HepG2 (cell line): ENCODE measurements around the gene PSD4. TPM values are rescaled to one million over a fixed set of nuclear protein-coding genes. Genes with fewer than 3 reads are reported as not detected.
A peak's percentile ranks its signal among the peaks of the same experiment; 100 is the strongest.

ENCODE experiments used
- ATAC-seq: fragments of 200-7000 bp; cut with Tn5 transposase; 3 replicates; pipeline ENCODE4 v1.9.1; 2020; ENCODE audit warnings: mild to moderate bottlenecking, moderate library complexity
- BruUV-seq: library from RNA; stranded (reverse); fragments of 400-500 nt; replicated peaks from 2 replicates; lab custom pipeline; 2021; lab: Mats Ljungman, UMichigan
- CTCF ChIA-PET: fragments of 300-600 bp; formaldehyde crosslinking; extraction: SDS; loops from one replicate; lab custom pipeline; 2021; ENCODE audit warnings: low total read pairs, inconsistent platforms, low intra/inter-chr PET ratio; lab: Yijun Ruan, JAX
- POLR2A ChIA-PET: fragments of 350-600 bp; sonication (Branson Sonifier 250); formaldehyde crosslinking; loops from one replicate; lab custom pipeline; 2020; ENCODE audit warnings: antibody characterized with exemption, inconsistent platforms; lab: Yijun Ruan, JAX
- DNase-seq: peaks from one replicate; pipeline ENCODE4 v3.0.0-alpha.2; 2015; ENCODE audit warnings: low spot score
- FAIRE-seq: peaks from 3 replicates; lab custom pipeline; 2011; peaks lifted over from hg19 to GRCh38; lab: Jason Lieb, UNC
- H2AFZ ChIP-seq: one replicate; pipeline ENCODE4 v1.6.1; 2011; ENCODE audit warnings: low read length, inconsistent platforms
- H3K27ac ChIP-seq: fragments of 300-600 bp; 3 replicates; pipeline ENCODE4 v1.8.0; 2011; ENCODE audit warnings: mixed run types, mild to moderate bottlenecking, mixed read lengths, low read length, inconsistent platforms; ENCODE audit not compliant: insufficient read depth; ENCODE audit errors: extremely low read length
- H3K27me3 ChIP-seq, 2 experiments: fragments of 200-600 bp in 1 of 2; 2 replicates in 1 of 2; 3 replicates in 1 of 2; pipeline versions ENCODE4 v1.6.0 to v1.8.0; 2011; ENCODE audit warnings: low read length in 2 of 2, mild to moderate bottlenecking in 2 of 2, moderate library complexity in 2 of 2, inconsistent platforms in 1 of 2; ENCODE audit not compliant: insufficient read depth in 2 of 2, control insufficient read depth in 1 of 2
- H3K36me3 ChIP-seq, 2 experiments: fragments of 200-600 bp in 1 of 2; replicated peaks in 1 of 2; 2 replicates in 1 of 2; 3 replicates in 1 of 2; pipeline versions ENCODE4 v1.5.1 to v1.8.0; 2011; ENCODE audit warnings: low read length in 2 of 2, inconsistent platforms in 1 of 2; ENCODE audit not compliant: insufficient read depth in 2 of 2, control insufficient read depth in 1 of 2
- H3K4me1 ChIP-seq: 2 replicates; pipeline ENCODE4 v1.5.1; 2012; ENCODE audit warnings: low read length, inconsistent platforms; ENCODE audit not compliant: insufficient read depth
- H3K4me2 ChIP-seq: 2 replicates; pipeline ENCODE4 v1.6.0; 2011; ENCODE audit warnings: low read depth, low read length, inconsistent platforms
- H3K4me3 ChIP-seq, 3 experiments: fragments of 200-600 bp in 1 of 3; sonication (generic), shearing (Covaris generic) in 1 of 3; replicated peaks in 1 of 3; 2 replicates each; pipeline ENCODE4 v1.5.1; 2011 to 2016; ENCODE audit warnings: low read length in 3 of 3, inconsistent platforms in 2 of 3, low read depth in 2 of 3, mild to moderate bottlenecking in 2 of 3, control low read depth in 1 of 3, mixed read lengths in 1 of 3; ENCODE audit not compliant: insufficient read depth in 1 of 3
- H3K79me2 ChIP-seq: one replicate; pipeline ENCODE4 v1.6.1; 2011; ENCODE audit warnings: low read length, inconsistent platforms; ENCODE audit not compliant: insufficient read depth
- H3K9ac ChIP-seq: 2 replicates; pipeline ENCODE4 v1.6.0; 2011; ENCODE audit warnings: mild to moderate bottlenecking, low read depth, low read length, inconsistent platforms; ENCODE audit not compliant: insufficient read depth
- H3K9me3 ChIP-seq: 2 replicates; pipeline ENCODE4 v1.5.1; 2012; ENCODE audit warnings: mild to moderate bottlenecking, low read length
- H4K20me1 ChIP-seq: 2 replicates; pipeline ENCODE4 v1.6.0; 2011; ENCODE audit warnings: inconsistent platforms, mild to moderate bottlenecking, low read length, moderate library complexity; ENCODE audit not compliant: insufficient read depth
- CC2D1A ChIP-seq: sonication (generic); formaldehyde crosslinking; IDR thresholded peaks from 2 replicates; pipeline ENCODE4 v1.8.1; 2023; ENCODE audit warnings: mild to moderate bottlenecking, missing genetic modification reagents
- ERF ChIP-seq: IDR thresholded peaks from 2 replicates; pipeline ENCODE4 v1.6.1; 2018; ENCODE audit warnings: missing biosample characterization, missing genetic modification reagents
- RFXAP ChIP-seq: sonication (generic); formaldehyde crosslinking; IDR thresholded peaks from 2 replicates; pipeline ENCODE4 v1.4.0; 2020; ENCODE audit warnings: missing genetic modification reagents, borderline replicate concordance
- SP140L ChIP-seq: sonication (generic); formaldehyde crosslinking; IDR thresholded peaks from 2 replicates; pipeline ENCODE4 v1.4.0; 2020; ENCODE audit warnings: missing genetic modification reagents, borderline replicate concordance
- ZMAT3 ChIP-seq: sonication (generic); formaldehyde crosslinking; conservative IDR thresholded peaks from 2 replicates; pipeline ENCODE4 v1.7.0; 2021; ENCODE audit warnings: missing genetic modification reagents
- ZNF773 ChIP-seq: sonication (generic); formaldehyde crosslinking; IDR thresholded peaks from 2 replicates; pipeline ENCODE4 v1.4.0; 2020; ENCODE audit warnings: missing genetic modification reagents, borderline replicate concordance
- WGBS: methylation state at CpG from one replicate; pipeline ENCODE4 v1.1.6; 2017; ENCODE audit warnings: low lambda C conversion rate; 5-methylcytosine and 5-hydroxymethylcytosine counted together
- in situ Hi-C: cut with HindIII; loops from 2 replicates; pipeline ENCODE4 v1.10.0; 2017; ENCODE audit warnings: low pct_unique_long_range_greater_than_20kb; ENCODE audit not compliant: extremely low pct_ligation_motif_present
- intact Hi-C: fragments of 100-400 bp; cut with micrococcal nuclease; formaldehyde crosslinking; loops from one replicate; pipeline ENCODE4 v1.10.0; 2022; ENCODE audit not compliant: unreplicated experiment
- polyA plus RNA-seq, 8 experiments: library from polyadenylated mRNA; depleted of rRNA in 3 of 8; stranded (reverse) in 7 of 8; unstranded in 1 of 8; fragments of >200 nt; fragmentation: Illumina TruSeq in 4 of 8; extraction: Trizol in 4 of 8; gene quantifications; 2 replicates each; pipeline versions ENCODE4 v1.2.1 to v1.2.3, GENCODE V29; 2011 to 2016; ENCODE audit warnings: low read depth in 4 of 8, missing spikeins in 1 of 8, mixed read lengths in 1 of 8; ENCODE audit not compliant: insufficient read depth in 1 of 8
- total RNA-seq, 5 experiments: library from RNA; depleted of rRNA; stranded (reverse); fragments of >200 nt; fragmentation: Illumina TruSeq; extraction: Trizol; gene quantifications; 2 replicates each; pipeline ENCODE4 v1.2.3, GENCODE V29; 2016; ENCODE audit warnings: low read depth in 1 of 5
- TF ChIP-seq, protein P1 (sequence below): IDR thresholded peaks from 2 replicates; pipeline ENCODE4 v1.6.1; 2016; ENCODE audit warnings: low read depth, missing genetic modification reagents, missing compliant biosample characterization
- TF ChIP-seq, protein P2 (sequence below): sonication (generic); formaldehyde crosslinking; IDR thresholded peaks from 2 replicates; pipeline ENCODE4 v1.5.0; 2020; ENCODE audit warnings: mild to moderate bottlenecking, missing genetic modification reagents, borderline replicate concordance
- TF ChIP-seq, protein P3 (sequence below): IDR thresholded peaks from 2 replicates; pipeline ENCODE4 v1.6.1; 2016; ENCODE audit warnings: mild to moderate bottlenecking, missing biosample characterization, missing genetic modification reagents

PSD4 gene
- total and polyA plus RNA-seq, 2 of the 13 experiments (the other 11 are each of a cell fraction or from before 2014, with no cell fraction given) = 5.8 to 9.4 TPM

- TF ChIP-seq, protein P1, sequence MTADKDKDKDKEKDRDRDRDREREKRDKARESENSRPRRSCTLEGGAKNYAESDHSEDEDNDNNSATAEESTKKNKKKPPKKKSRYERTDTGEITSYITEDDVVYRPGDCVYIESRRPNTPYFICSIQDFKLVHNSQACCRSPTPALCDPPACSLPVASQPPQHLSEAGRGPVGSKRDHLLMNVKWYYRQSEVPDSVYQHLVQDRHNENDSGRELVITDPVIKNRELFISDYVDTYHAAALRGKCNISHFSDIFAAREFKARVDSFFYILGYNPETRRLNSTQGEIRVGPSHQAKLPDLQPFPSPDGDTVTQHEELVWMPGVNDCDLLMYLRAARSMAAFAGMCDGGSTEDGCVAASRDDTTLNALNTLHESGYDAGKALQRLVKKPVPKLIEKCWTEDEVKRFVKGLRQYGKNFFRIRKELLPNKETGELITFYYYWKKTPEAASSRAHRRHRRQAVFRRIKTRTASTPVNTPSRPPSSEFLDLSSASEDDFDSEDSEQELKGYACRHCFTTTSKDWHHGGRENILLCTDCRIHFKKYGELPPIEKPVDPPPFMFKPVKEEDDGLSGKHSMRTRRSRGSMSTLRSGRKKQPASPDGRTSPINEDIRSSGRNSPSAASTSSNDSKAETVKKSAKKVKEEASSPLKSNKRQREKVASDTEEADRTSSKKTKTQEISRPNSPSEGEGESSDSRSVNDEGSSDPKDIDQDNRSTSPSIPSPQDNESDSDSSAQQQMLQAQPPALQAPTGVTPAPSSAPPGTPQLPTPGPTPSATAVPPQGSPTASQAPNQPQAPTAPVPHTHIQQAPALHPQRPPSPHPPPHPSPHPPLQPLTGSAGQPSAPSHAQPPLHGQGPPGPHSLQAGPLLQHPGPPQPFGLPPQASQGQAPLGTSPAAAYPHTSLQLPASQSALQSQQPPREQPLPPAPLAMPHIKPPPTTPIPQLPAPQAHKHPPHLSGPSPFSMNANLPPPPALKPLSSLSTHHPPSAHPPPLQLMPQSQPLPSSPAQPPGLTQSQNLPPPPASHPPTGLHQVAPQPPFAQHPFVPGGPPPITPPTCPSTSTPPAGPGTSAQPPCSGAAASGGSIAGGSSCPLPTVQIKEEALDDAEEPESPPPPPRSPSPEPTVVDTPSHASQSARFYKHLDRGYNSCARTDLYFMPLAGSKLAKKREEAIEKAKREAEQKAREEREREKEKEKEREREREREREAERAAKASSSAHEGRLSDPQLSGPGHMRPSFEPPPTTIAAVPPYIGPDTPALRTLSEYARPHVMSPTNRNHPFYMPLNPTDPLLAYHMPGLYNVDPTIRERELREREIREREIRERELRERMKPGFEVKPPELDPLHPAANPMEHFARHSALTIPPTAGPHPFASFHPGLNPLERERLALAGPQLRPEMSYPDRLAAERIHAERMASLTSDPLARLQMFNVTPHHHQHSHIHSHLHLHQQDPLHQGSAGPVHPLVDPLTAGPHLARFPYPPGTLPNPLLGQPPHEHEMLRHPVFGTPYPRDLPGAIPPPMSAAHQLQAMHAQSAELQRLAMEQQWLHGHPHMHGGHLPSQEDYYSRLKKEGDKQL (CRISPR knock-in tag) = no peak
Observed at GRCh38 chr2:113164215-113164929, 9.4 kb upstream of the PSD4 start (continued).

DNA sequence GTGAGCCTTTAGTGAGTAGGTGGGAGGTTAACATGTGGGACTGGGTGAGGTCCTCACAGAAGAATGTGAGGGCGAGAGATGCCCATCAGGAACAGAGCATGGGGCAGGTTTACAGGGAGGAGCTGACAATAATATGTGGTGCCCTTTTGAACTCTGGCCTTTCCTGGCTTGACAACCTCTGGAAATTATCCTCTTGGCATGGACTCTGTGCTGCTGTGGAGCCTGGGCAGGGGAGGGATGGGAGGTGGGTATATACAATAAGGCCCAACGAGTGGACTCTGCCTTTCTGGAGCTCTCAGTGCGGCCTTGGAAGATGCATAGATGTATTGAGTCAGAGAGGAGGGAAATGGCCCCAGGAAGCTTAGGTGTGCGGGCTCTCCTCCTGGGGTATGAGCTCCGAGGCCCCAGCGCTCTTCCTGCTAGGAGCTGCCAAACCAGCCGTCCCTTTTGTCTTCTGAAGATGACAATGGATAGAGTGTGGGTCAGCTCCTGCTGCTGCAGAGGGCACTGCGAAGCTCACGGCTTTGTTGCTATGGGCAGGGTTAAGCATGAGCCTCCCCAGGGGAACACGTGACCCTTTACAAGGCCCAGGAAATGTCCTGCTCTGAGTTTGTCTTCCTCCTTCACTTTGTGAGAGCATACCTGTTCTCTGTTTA, 8.7 kb upstream of the PSD4 start:
- intact Hi-C loops (no loop called here), in situ Hi-C loops (no loop called here)
- WGBS = 7% methylated on average over 9 of the region's 10 CpGs
- Histone ChIP-seq H3K4me3 (peak overlapping the region in 2 of 3 experiments; percentile 3 to 31; a peak in 2 of 6 replicates), H4K20me1 (no peaks in the 10 kb centered on the region), H3K4me1 (peaks cover 61% of the 10 kb centered on the region), H3K9me3 (no peaks in the 10 kb centered on the region), H3K27ac (peak overlapping the region; percentile 75), H3K36me3 (no peaks in the 10 kb centered on the region), H3K4me2 (peak overlapping the region; percentile 77), H3K27me3 (no peaks in the 10 kb centered on the region), H3K79me2 (no peaks in the 10 kb centered on the region), H3K9ac (peak overlapping the region; percentile 35), H2AFZ (peak overlapping the region; percentile 33)
- POLR2A ChIA-PET = interaction anchor here (0.8 to 5.0 kb wide), 14 partner anchors 8 to 119 kb away, joined by 3 to 103 read pairs (median 11); partner anchors contain the start of genes IL1RN and PSD4
- peak; percentile 42 for ATAC-seq
- peak; percentile 62 for DNase-seq
- CTCF ChIA-PET = interaction anchor here (1.3 kb wide), 1 partner anchor 27 kb away, joined by 3 read pairs; no protein-coding TSS in a partner anchor
- no TSS peak for BruUV-seq
- FAIRE-seq = peak; percentile 55
- TF ChIP-seq SP140L (CRISPR knock-in tag) (no peak), RFXAP (CRISPR knock-in tag) (peak; percentile 62; the same call in 1 of the 2 replicates), ZNF773 (no peak), ERF (CRISPR knock-in tag) (no peak; the same call in 1 of the 2 replicates), ZMAT3 (no peak), CC2D1A (CRISPR knock-in tag) (no peak)
- TF ChIP-seq, protein P2, sequence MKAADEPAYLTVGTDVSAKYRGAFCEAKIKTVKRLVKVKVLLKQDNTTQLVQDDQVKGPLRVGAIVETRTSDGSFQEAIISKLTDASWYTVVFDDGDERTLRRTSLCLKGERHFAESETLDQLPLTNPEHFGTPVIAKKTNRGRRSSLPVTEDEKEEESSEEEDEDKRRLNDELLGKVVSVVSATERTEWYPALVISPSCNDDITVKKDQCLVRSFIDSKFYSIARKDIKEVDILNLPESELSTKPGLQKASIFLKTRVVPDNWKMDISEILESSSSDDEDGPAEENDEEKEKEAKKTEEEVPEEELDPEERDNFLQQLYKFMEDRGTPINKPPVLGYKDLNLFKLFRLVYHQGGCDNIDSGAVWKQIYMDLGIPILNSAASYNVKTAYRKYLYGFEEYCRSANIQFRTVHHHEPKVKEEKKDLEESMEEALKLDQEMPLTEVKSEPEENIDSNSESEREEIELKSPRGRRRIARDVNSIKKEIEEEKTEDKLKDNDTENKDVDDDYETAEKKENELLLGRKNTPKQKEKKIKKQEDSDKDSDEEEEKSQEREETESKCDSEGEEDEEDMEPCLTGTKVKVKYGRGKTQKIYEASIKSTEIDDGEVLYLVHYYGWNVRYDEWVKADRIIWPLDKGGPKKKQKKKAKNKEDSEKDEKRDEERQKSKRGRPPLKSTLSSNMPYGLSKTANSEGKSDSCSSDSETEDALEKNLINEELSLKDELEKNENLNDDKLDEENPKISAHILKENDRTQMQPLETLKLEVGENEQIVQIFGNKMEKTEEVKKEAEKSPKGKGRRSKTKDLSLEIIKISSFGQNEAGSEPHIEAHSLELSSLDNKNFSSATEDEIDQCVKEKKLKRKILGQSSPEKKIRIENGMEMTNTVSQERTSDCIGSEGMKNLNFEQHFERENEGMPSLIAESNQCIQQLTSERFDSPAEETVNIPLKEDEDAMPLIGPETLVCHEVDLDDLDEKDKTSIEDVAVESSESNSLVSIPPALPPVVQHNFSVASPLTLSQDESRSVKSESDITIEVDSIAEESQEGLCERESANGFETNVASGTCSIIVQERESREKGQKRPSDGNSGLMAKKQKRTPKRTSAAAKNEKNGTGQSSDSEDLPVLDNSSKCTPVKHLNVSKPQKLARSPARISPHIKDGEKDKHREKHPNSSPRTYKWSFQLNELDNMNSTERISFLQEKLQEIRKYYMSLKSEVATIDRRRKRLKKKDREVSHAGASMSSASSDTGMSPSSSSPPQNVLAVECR (CRISPR knock-in tag) = peak; percentile 22; the same call in 1 of the 2 replicates
- TF ChIP-seq, protein P3, sequence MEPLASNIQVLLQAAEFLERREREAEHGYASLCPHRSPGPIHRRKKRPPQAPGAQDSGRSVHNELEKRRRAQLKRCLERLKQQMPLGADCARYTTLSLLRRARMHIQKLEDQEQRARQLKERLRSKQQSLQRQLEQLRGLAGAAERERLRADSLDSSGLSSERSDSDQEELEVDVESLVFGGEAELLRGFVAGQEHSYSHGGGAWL (CRISPR knock-in tag) = no peak
